Measurements from ENCODE around the gene CACNA2D3.

CACNA2D3 gene

GRCh38 chr3:54530091-54530490, 407.7 kb downstream of the CACNA2D3 start:
- ChIA-PET POLR2A (no interaction called here), CTCF (interaction anchor here (1.3 kb wide), 1 partner anchor 8 kb away, joined by 3 read pairs; no protein-coding TSS in a partner anchor)
- TF ChIP-seq PKNOX1 (IDR thresholded peaks at IDR 0.05) (no peak), SUZ12 (IDR thresholded peaks at IDR 0.05) (no peak), ZNF384 (IDR thresholded peaks at IDR 0.05) (no peak), L3MBTL2 (conservative IDR thresholded peaks at IDR 0.05) (no peak), LEF1 (IDR thresholded peaks at IDR 0.05; ENCODE audit: borderline replicate concordance) (no peak), TARDBP (IDR thresholded peaks at IDR 0.05) (no peak), SP1 (IDR thresholded peaks at IDR 0.05) (no peak), NFRKB (IDR thresholded peaks at IDR 0.05) (no peak), BHLHE40 (IDR thresholded peaks at IDR 0.05; ENCODE audit: borderline replicate concordance) (no peak), FOXK2 (IDR thresholded peaks at IDR 0.05) (no peak), FOXM1 (IDR thresholded peaks at IDR 0.05; ENCODE audit: borderline replicate concordance) (no peak)
- no peak for DNase-seq (ENCODE audit: extremely low spot score)

GRCh38 chr3:54530944-54531343, 408.6 kb downstream of the CACNA2D3 start:
- DNase-seq (ENCODE audit: extremely low spot score): no peak
- TF ChIP-seq BHLHE40 (IDR thresholded peaks at IDR 0.05; ENCODE audit: borderline replicate concordance) (no peak), HDGF (IDR thresholded peaks at IDR 0.05; ENCODE audit: borderline replicate concordance) (no peak), SUZ12 (IDR thresholded peaks at IDR 0.05) (no peak), TARDBP (IDR thresholded peaks at IDR 0.05) (no peak), ZNF384 (IDR thresholded peaks at IDR 0.05) (no peak), FOXM1 (IDR thresholded peaks at IDR 0.05; ENCODE audit: borderline replicate concordance) (no peak), FOXK2 (IDR thresholded peaks at IDR 0.05) (no peak), PKNOX1 (IDR thresholded peaks at IDR 0.05) (no peak), CTBP1 (IDR thresholded peaks at IDR 0.05; ENCODE audit: borderline replicate concordance) (no peak), NFRKB (IDR thresholded peaks at IDR 0.05) (no peak), ELF4 (IDR thresholded peaks at IDR 0.05) (no peak), L3MBTL2 (conservative IDR thresholded peaks at IDR 0.05) (no peak), LEF1 (IDR thresholded peaks at IDR 0.05; ENCODE audit: borderline replicate concordance) (no peak), ARNT (IDR thresholded peaks at IDR 0.05) (no peak), SP1 (IDR thresholded peaks at IDR 0.05) (no peak), FOXA1 (IDR thresholded peaks at IDR 0.05) (no peak)
- POLR2A ChIA-PET: no interaction called here
- CTCF ChIA-PET: interaction anchor here (1.3 kb wide), 1 partner anchor 7 kb away, joined by 3 read pairs; no protein-coding TSS in a partner anchor

GRCh38 chr3:54531741-54532140, 409.4 kb downstream of the CACNA2D3 start:
- CTCF ChIA-PET: no interaction called here

GRCh38 chr3:54533856-54534255, 411.5 kb downstream of the CACNA2D3 start:
- no peak for TF ChIP-seq ZNF384 (IDR thresholded peaks at IDR 0.05)
- no peak for TF ChIP-seq TARDBP (IDR thresholded peaks at IDR 0.05)
- TF ChIP-seq FOXK2 (IDR thresholded peaks at IDR 0.05): no peak
- TF ChIP-seq LEF1 (IDR thresholded peaks at IDR 0.05; ENCODE audit: borderline replicate concordance): no peak
- no peak for TF ChIP-seq SUZ12 (IDR thresholded peaks at IDR 0.05)
- no peak for TF ChIP-seq SP1 (IDR thresholded peaks at IDR 0.05)
- no peak for TF ChIP-seq CTBP1 (IDR thresholded peaks at IDR 0.05; ENCODE audit: borderline replicate concordance)
- TF ChIP-seq ELF4 (IDR thresholded peaks at IDR 0.05): no peak
- TF ChIP-seq BHLHE40 (IDR thresholded peaks at IDR 0.05; ENCODE audit: borderline replicate concordance): no peak
- TF ChIP-seq ARNT (IDR thresholded peaks at IDR 0.05): no peak
- no peak for TF ChIP-seq L3MBTL2 (conservative IDR thresholded peaks at IDR 0.05)
- TF ChIP-seq HDGF (IDR thresholded peaks at IDR 0.05; ENCODE audit: borderline replicate concordance): no peak
- no peak for TF ChIP-seq PKNOX1 (IDR thresholded peaks at IDR 0.05)
- ChIA-PET POLR2A (no interaction called here), CTCF (interaction anchor here (1.2 kb wide), 1 partner anchor 16 kb away, joined by 12 read pairs; no protein-coding TSS in a partner anchor)
- DNase-seq (ENCODE audit: extremely low spot score): no peak

More at GRCh38 chr3:54531741-54532140, 409.4 kb downstream of the CACNA2D3 start:
- DNase-seq (ENCODE audit: extremely low spot score): no peak
- POLR2A ChIA-PET: no interaction called here
- TF ChIP-seq ARNT (IDR thresholded peaks at IDR 0.05) (no peak), FOXA1 (IDR thresholded peaks at IDR 0.05) (no peak), BHLHE40 (IDR thresholded peaks at IDR 0.05; ENCODE audit: borderline replicate concordance) (no peak), LEF1 (IDR thresholded peaks at IDR 0.05; ENCODE audit: borderline replicate concordance) (no peak)

GRCh38 chr3:54535619-54536018, 413.3 kb downstream of the CACNA2D3 start:
- CTCF ChIA-PET: no interaction called here
- POLR2A ChIA-PET: no interaction called here

More at GRCh38 chr3:54535619-54536018, 413.3 kb downstream of the CACNA2D3 start:
- TF ChIP-seq BHLHE40 (IDR thresholded peaks at IDR 0.05; ENCODE audit: borderline replicate concordance) (no peak), FOXK2 (IDR thresholded peaks at IDR 0.05) (no peak), ARNT (IDR thresholded peaks at IDR 0.05) (no peak), CTBP1 (IDR thresholded peaks at IDR 0.05; ENCODE audit: borderline replicate concordance) (no peak), TARDBP (IDR thresholded peaks at IDR 0.05) (no peak), FOXM1 (IDR thresholded peaks at IDR 0.05; ENCODE audit: borderline replicate concordance) (no peak), SUZ12 (IDR thresholded peaks at IDR 0.05) (no peak), LEF1 (IDR thresholded peaks at IDR 0.05; ENCODE audit: borderline replicate concordance) (no peak), FOXA1 (IDR thresholded peaks at IDR 0.05) (no peak), ZNF384 (IDR thresholded peaks at IDR 0.05) (no peak), SP1 (IDR thresholded peaks at IDR 0.05) (no peak), L3MBTL2 (conservative IDR thresholded peaks at IDR 0.05) (no peak), NFRKB (IDR thresholded peaks at IDR 0.05) (no peak), HDGF (IDR thresholded peaks at IDR 0.05; ENCODE audit: borderline replicate concordance) (no peak), PKNOX1 (IDR thresholded peaks at IDR 0.05) (no peak), ELF4 (IDR thresholded peaks at IDR 0.05) (no peak)
- DNase-seq (ENCODE audit: extremely low spot score): no peak

All from HEK293T (cell line).